ENCODE results near the gene CAMK1G. TPM values are rescaled to one million over a fixed set of nuclear protein-coding genes. Genes with fewer than 3 reads are reported as not detected.

The CAMK1G gene
- total RNA-seq, 2 experiments from 2014 or later = not detected

DNA sequence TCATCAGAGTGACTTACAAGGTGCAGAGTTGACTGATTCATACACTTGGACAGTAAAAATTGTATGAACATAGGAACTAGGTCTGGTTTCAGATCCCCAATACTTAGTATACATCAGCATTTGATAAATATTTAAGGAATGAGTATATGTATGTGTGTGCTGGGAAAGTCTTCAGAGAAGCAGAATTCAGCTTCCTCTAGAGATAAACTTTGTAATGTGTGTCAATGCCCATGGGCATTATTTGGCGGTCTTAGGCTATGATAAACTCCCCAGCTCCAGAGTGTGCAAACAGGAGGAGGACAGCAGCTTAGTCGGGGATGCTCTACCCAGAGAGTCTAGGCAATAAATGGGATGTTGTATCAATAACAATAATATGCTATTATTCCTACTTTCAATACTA, 2.9 kb upstream of the CAMK1G start:
- TF ChIP-seq, protein P1, sequence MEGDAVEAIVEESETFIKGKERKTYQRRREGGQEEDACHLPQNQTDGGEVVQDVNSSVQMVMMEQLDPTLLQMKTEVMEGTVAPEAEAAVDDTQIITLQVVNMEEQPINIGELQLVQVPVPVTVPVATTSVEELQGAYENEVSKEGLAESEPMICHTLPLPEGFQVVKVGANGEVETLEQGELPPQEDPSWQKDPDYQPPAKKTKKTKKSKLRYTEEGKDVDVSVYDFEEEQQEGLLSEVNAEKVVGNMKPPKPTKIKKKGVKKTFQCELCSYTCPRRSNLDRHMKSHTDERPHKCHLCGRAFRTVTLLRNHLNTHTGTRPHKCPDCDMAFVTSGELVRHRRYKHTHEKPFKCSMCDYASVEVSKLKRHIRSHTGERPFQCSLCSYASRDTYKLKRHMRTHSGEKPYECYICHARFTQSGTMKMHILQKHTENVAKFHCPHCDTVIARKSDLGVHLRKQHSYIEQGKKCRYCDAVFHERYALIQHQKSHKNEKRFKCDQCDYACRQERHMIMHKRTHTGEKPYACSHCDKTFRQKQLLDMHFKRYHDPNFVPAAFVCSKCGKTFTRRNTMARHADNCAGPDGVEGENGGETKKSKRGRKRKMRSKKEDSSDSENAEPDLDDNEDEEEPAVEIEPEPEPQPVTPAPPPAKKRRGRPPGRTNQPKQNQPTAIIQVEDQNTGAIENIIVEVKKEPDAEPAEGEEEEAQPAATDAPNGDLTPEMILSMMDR (IDR thresholded peaks at IDR 0.05) = no peak
- no peaks in the 10 kb centered on the region for H3K4me1 Mint-ChIP-seq (ENCODE audit: low read depth)
- POLR2A ChIA-PET = no interaction called here
- intact Hi-C loops (cut with micrococcal nuclease) = no loop called here
- CTCF ChIA-PET = interaction anchor here (1.3 to 6.8 kb wide), 5 partner anchors 8 to 47 kb away, joined by 3 to 51 read pairs (median 6); no protein-coding TSS in a partner anchor
- no peak for DNase-seq
- H3K27me3 Mint-ChIP-seq = peaks cover 3% of the 10 kb centered on the region
- H3K4me3 Mint-ChIP-seq = no peak overlapping the region
- no peaks in the 10 kb centered on the region for H3K9me3 Mint-ChIP-seq
- H3K36me3 Mint-ChIP-seq (ENCODE audit: low read depth) = no peaks in the 10 kb centered on the region
- ATAC-seq = no peak
- H3K27ac Mint-ChIP-seq = no peak overlapping the region

DNA sequence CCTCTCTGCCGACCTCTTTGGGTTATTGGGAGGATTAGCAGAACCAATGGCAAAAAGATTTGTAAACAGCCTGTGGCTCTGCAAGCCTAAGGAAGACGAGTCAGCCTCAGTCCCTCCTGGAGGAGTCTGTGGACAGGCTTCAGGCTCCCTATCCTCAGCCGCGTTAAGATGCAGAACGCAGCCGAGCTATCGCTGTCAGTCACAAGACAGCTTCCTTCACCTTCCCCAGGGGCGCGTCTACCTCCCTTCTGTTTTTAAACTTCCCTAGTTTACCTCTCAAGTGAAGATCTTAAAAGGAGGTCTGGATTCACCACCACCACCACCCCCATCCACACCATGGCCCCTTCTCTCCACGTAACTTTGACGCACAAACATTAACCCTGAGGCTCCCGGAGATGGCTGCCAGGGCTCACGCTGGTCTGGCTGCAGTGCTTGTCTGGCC, 738 bp downstream of the CAMK1G start:
- intact Hi-C loops (cut with micrococcal nuclease) = no loop called here
- POLR2A ChIA-PET = no interaction called here
- no peak overlapping the region for H3K4me3 Mint-ChIP-seq

DNA sequence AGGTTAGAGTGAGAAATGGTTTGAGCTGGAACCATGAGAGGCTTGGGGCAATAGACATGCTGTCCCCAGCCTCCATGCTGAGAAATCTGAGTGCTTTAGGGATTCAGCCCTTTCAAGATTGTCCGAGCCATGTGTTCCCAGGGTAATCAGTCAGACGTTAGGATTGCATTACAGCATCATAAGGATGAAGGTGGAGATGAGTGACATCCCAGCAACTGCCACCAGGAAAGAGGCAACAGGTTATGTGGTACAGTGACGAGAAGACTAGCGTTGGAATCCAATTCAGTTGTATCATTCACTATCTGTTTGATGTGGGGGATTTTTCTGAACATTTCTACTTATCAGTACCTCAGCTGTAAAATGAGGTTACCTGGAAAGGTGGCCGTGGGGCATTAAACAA, 1.7 kb downstream of the CAMK1G start:
- H3K27me3 Mint-ChIP-seq = peaks cover 7% of the 10 kb centered on the region
- ChIA-PET CTCF (interaction anchor here (1.0 to 3.9 kb wide), 5 partner anchors 15 to 238 kb away, joined by 3 to 16 read pairs (median 5); no protein-coding TSS in a partner anchor), POLR2A (no interaction called here)
- DNase-seq = no peak
- H3K4me1 Mint-ChIP-seq (ENCODE audit: low read depth) = no peaks in the 10 kb centered on the region
- no peaks in the 10 kb centered on the region for H3K9me3 Mint-ChIP-seq
- H3K4me3 Mint-ChIP-seq = no peak overlapping the region
- ATAC-seq = no peak
- TF ChIP-seq, protein P1 (IDR thresholded peaks at IDR 0.05) = no peak
- intact Hi-C loops (cut with micrococcal nuclease) = no loop called here
- H3K27ac Mint-ChIP-seq = no peak overlapping the region
- no peaks in the 10 kb centered on the region for H3K36me3 Mint-ChIP-seq (ENCODE audit: low read depth)

More for the DNA sequence above, 738 bp downstream of the CAMK1G start:
- H3K27ac Mint-ChIP-seq = no peak overlapping the region
- H3K36me3 Mint-ChIP-seq (ENCODE audit: low read depth) = no peaks in the 10 kb centered on the region
- CTCF ChIA-PET = interaction anchor here (0.8 to 3.9 kb wide), 5 partner anchors 14 to 239 kb away, joined by 3 to 16 read pairs (median 4); no protein-coding TSS in a partner anchor
- H3K4me1 Mint-ChIP-seq (ENCODE audit: low read depth) = no peaks in the 10 kb centered on the region
- no peaks in the 10 kb centered on the region for H3K9me3 Mint-ChIP-seq
- DNase-seq (no peak), ATAC-seq (no peak)
- TF ChIP-seq, protein P1 (IDR thresholded peaks at IDR 0.05) = no peak
- peaks cover 7% of the 10 kb centered on the region for H3K27me3 Mint-ChIP-seq

DNA sequence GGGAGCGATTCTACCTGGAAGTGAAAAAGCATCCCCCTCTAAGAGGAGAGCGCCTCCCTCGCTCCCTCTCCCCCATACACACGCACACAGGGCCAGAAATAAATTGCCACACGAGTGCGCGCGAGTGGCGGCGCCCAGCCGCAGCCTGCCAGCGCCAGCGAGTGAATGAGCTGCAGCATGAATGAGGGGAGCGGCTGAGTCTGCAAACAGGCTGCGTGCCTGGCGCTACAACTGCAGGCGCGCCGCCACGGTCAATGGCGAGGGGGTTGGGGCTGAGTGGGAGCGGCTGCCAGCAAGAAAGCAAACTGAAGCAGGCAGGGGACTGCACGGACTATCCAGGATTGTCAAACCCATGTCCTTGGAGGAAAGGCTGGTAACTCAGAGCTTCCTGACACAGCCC, 2.2 kb downstream of the CAMK1G start:
- intact Hi-C loops (cut with micrococcal nuclease) = no loop called here
- H3K27me3 Mint-ChIP-seq = peaks cover 7% of the 10 kb centered on the region
- TF ChIP-seq, protein P1 (IDR thresholded peaks at IDR 0.05) = no peak
- ATAC-seq = peak; percentile 39
- H3K9me3 Mint-ChIP-seq = no peaks in the 10 kb centered on the region
- ChIA-PET CTCF (interaction anchor here (1.0 to 3.9 kb wide), 6 partner anchors 9 to 163 kb away, joined by 3 to 16 read pairs (median 6); no protein-coding TSS in a partner anchor), POLR2A (no interaction called here)
- DNase-seq = peak; percentile 17
- no peak overlapping the region for H3K4me3 Mint-ChIP-seq
- no peaks in the 10 kb centered on the region for H3K4me1 Mint-ChIP-seq (ENCODE audit: low read depth)
- no peak overlapping the region for H3K27ac Mint-ChIP-seq
- no peaks in the 10 kb centered on the region for H3K36me3 Mint-ChIP-seq (ENCODE audit: low read depth)

DNA sequence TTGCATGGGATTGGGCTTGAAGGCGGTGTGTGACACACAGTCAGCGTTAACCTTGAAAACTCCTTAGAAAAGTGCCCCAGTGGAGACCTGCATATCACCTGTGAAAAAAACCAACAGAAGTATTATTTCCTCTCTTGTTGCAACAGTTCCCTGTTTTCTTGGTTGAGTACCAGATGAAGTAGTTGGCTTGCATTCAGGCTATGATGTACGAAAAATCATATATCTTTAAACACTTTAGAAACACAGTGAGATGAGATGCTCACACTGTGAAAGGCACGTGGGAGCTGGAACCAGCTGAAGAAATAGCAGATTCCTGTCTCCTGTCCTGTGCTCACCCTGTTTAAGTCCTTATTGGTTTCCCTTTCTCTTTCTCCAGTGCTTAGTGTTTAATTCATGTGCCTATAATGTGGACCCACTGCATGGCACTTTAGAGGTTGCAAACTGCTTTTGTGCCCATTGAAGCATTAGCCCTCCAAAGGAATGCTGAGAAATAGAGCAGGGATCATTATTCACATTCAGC, 2.8 kb downstream of the CAMK1G start:
- Mint-ChIP-seq H3K27ac (no peak overlapping the region), H3K4me3 (no peak overlapping the region)
- TF ChIP-seq, protein P1 (IDR thresholded peaks at IDR 0.05) = no peak

More for the DNA sequence above, 2.8 kb downstream of the CAMK1G start:
- no peak for DNase-seq
- no peaks in the 10 kb centered on the region for H3K4me1 Mint-ChIP-seq (ENCODE audit: low read depth)
- ATAC-seq = no peak
- H3K27me3 Mint-ChIP-seq = peaks cover 7% of the 10 kb centered on the region
- ChIA-PET CTCF (interaction anchor here (1.2 to 3.9 kb wide), 6 partner anchors 10 to 162 kb away, joined by 3 to 16 read pairs (median 6); no protein-coding TSS in a partner anchor), POLR2A (no interaction called here)
- no peaks in the 10 kb centered on the region for H3K36me3 Mint-ChIP-seq (ENCODE audit: low read depth)
- intact Hi-C loops (cut with micrococcal nuclease) = no loop called here
- no peaks in the 10 kb centered on the region for H3K9me3 Mint-ChIP-seq

All from activated CD8-positive, alpha-beta T cell treated with anti-CD3 and anti-CD28 coated beads for 36 hours (primary cell).